B cell (primary cell): Measurements from ENCODE around the gene P2RY1.

Source experiments
- EZH2 ChIP-seq: IDR thresholded peaks from 2 replicates; pipeline ENCODE4 v1.6.1; 2012; ENCODE audit warnings: borderline replicate concordance, low read depth, mild to moderate bottlenecking, moderate library complexity, low read length; ENCODE audit not compliant: insufficient read depth, poor library complexity, severe bottlenecking
- TF ChIP-seq, protein P1 (sequence below): fragments of 200-600 bp; IDR thresholded peaks from one replicate; pipeline ENCODE4 v1.8.0; 2022; ENCODE audit warnings: antibody characterized with exemption, mild to moderate bottlenecking

DNA sequence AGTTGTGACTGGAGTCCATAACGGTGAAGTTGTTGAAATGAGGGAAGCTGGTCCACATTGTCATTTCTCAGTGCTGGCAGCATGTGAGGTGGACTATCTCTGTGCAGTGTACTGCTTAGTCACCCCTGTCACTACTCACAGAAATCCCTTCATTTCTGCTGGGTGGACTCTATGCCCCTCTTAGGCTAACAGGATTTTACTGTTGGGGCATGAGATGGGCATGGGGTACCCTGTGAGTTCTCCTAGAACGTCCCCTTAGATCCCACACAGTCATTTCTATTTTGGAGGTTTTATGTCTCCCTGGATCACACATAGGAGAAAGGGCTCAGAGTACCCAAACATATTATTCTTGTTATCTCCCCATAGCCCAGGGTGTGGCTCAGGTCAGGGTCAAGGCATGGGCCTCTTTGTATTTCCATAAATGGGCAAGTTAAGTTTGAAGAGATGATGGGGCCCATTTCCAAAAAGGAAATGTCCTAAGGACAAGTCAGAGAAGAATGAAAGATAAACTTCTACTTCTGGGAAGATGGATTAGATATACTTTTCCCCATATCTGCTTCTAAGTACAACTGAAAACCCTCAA is 15.2 kb downstream of the P2RY1 start:
- TF ChIP-seq, protein P1, sequence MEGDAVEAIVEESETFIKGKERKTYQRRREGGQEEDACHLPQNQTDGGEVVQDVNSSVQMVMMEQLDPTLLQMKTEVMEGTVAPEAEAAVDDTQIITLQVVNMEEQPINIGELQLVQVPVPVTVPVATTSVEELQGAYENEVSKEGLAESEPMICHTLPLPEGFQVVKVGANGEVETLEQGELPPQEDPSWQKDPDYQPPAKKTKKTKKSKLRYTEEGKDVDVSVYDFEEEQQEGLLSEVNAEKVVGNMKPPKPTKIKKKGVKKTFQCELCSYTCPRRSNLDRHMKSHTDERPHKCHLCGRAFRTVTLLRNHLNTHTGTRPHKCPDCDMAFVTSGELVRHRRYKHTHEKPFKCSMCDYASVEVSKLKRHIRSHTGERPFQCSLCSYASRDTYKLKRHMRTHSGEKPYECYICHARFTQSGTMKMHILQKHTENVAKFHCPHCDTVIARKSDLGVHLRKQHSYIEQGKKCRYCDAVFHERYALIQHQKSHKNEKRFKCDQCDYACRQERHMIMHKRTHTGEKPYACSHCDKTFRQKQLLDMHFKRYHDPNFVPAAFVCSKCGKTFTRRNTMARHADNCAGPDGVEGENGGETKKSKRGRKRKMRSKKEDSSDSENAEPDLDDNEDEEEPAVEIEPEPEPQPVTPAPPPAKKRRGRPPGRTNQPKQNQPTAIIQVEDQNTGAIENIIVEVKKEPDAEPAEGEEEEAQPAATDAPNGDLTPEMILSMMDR = no peak
- TF ChIP-seq EZH2 = no peak
